Measurements from ENCODE around the gene KIF2B. TPM values are rescaled to one million over a fixed set of nuclear protein-coding genes. Genes with fewer than 3 reads are reported as not detected.
A peak's percentile ranks its signal among the peaks of the same experiment; 100 is the strongest.
"Not testable (repeated sequence)": the region's sequence is repeated elsewhere in the genome, so short reads cannot be mapped to it uniquely, and the experiment has no call there.

Gene KIF2B
- total and polyA plus RNA-seq, 8 donors: not detected

GRCh38 chr17:53837131-53837530 is 14.4 kb downstream of the KIF2B start:
- no peaks in the 10 kb centered on the region for H3K4me1 ChIP-seq
- no peak for ATAC-seq
- TF ChIP-seq, protein P1, sequence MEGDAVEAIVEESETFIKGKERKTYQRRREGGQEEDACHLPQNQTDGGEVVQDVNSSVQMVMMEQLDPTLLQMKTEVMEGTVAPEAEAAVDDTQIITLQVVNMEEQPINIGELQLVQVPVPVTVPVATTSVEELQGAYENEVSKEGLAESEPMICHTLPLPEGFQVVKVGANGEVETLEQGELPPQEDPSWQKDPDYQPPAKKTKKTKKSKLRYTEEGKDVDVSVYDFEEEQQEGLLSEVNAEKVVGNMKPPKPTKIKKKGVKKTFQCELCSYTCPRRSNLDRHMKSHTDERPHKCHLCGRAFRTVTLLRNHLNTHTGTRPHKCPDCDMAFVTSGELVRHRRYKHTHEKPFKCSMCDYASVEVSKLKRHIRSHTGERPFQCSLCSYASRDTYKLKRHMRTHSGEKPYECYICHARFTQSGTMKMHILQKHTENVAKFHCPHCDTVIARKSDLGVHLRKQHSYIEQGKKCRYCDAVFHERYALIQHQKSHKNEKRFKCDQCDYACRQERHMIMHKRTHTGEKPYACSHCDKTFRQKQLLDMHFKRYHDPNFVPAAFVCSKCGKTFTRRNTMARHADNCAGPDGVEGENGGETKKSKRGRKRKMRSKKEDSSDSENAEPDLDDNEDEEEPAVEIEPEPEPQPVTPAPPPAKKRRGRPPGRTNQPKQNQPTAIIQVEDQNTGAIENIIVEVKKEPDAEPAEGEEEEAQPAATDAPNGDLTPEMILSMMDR (IDR thresholded peaks at IDR 0.05): no peak
- no peak overlapping the region for H3K27ac ChIP-seq
- H3K27me3 ChIP-seq: no peaks in the 10 kb centered on the region
- no peaks in the 10 kb centered on the region for H3K36me3 ChIP-seq
- peaks cover 0 to 25% of the 10 kb centered on the region in 2 donors for H3K9me3 ChIP-seq
- H3K4me3 ChIP-seq: no peak overlapping the region
- intact Hi-C loops (cut with DNase I): no loop called here
- no peak for DNase-seq

GRCh38 chr17:53844491-53845107 is 21.9 kb downstream of the KIF2B start:
- intact Hi-C loops (cut with DNase I): no loop called here
- H3K9me3 ChIP-seq: peaks cover 0 to 22% of the 10 kb centered on the region in 2 donors
- H3K27ac ChIP-seq: no peak overlapping the region
- no peaks in the 10 kb centered on the region for H3K36me3 ChIP-seq
- no peaks in the 10 kb centered on the region for H3K27me3 ChIP-seq
- TF ChIP-seq, protein P1 (IDR thresholded peaks at IDR 0.05): no peak
- ATAC-seq (no peak), DNase-seq (peak in 1 of 4 donors; percentile 37)
- no peak overlapping the region for H3K4me3 ChIP-seq
- H3K4me1 ChIP-seq: no peaks in the 10 kb centered on the region

GRCh38 chr17:53871128-53871527 is 48.4 kb downstream of the KIF2B start:
- DNase-seq; H3K9me3 ChIP-seq; H3K4me1 ChIP-seq; ATAC-seq; H3K36me3 ChIP-seq; H3K4me3 ChIP-seq; H3K27ac ChIP-seq; intact Hi-C loops (cut with DNase I); H3K27me3 ChIP-seq: not testable (repeated sequence)

Data from left lung (tissue), 10 donors.